Fibroblast of the aortic adventitia (primary cell): Measurements from ENCODE around the gene FAM240B. TPM values are rescaled to one million over a fixed set of nuclear protein-coding genes. Genes with fewer than 3 reads are reported as not detected.

ENCODE experiments used
- DNase-seq: peaks from one replicate; pipeline ENCODE4 v3.0.0-alpha.2; 2010; ENCODE audit warnings: low read depth
- H3K4me3 ChIP-seq: 2 replicates; pipeline ENCODE4 v1.5.1; 2011; ENCODE audit warnings: low read depth, mild to moderate bottlenecking, control low read depth, low read length, moderate library complexity
- CTCF ChIP-seq: IDR thresholded peaks from 2 replicates; pipeline ENCODE4 v1.5.1; 2011; ENCODE audit warnings: mild to moderate bottlenecking, low read length, control low read depth, inconsistent platforms; ENCODE audit not compliant: insufficient read depth
- total RNA-seq: library from RNA; depleted of rRNA; stranded (reverse); fragments of >200 nt; gene quantifications from 2 replicates; pipeline ENCODE4 v1.2.3, GENCODE V29; 2012; ENCODE audit warnings: low replicate concordance

Gene FAM240B
- total RNA-seq, 1 donor = not detected

DNA sequence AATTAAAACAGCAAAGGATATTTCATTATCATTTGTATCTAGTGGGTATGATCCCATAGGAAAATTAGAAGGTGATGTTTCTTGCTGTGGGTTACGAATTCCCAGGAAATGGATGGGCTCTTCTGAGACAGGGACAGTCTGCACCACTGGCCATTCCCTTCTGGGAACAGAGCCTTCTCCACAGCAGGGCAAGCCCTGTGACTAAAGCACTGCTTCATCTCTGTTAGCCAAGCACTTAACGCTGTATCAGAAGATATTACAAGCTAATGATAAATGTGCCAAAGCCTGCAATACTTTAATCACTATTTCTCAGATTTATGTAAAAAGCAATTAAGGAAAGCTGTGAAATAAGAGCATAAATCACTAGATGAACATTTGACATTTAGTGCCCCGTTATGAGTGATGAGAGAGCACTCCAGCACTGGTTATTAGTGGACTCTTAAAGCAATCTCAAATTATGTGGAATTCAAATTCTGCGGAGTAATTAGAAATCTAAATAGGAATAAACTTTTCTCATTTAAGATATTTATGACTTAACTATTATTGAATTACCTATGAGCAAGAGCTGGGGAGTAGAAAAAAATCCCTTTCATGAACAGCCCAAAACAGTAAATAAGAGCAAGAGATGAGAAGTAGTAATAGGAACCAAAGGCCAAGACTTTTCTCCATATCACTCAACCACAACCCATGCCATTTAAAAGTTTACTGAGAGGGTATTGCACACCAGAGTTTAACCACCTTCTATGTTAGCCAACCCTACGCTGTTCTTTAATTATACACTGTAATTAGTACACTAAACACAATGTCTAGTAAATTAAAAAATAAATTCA, 49.2 kb downstream of the FAM240B start:
- no peak for DNase-seq
- H3K4me3 ChIP-seq = no peak overlapping the region
- TF ChIP-seq CTCF = no peak

GRCh38 chr9:38668791-38669466, 51.0 kb downstream of the FAM240B start:
- H3K4me3 ChIP-seq = no peak overlapping the region
- no peak for DNase-seq
- TF ChIP-seq CTCF = no peak

DNA sequence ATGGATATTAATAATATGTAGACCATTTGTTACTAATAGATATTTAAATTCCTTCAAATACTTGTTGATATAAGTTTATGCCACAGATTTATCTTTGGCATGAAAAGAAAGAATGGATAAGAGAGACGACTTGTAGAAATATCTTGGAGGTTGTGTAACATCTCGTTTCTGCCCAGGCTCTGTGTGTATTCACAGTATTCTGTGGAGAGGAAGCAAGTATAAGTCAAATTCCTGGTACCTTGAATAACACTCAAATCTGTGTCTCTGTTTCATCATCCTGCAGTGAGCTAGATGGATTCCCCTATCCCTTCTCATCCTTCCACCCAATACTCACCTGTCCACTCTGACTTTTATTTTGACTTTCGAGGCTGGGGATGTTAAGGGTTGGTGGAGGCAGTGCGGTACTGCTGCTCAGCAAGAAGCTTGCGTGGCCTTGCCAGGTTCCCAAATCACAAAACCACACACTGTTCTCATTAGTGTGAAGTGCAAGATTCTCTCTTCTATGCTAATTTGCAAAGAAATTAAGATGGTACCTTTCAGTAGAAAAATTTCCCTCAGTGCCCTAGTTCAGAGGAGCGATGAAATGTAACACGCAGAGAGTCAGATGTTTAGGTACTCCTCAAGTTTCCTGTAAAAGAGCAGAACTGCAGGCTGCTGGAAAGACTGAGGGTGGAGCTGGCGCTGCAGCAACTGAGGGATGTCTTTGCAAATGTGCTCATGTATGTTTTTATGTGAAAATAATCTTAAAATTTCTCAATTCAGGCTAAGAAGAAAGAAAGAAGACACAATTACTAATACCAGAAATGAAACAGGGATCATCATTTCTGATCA, 57.0 kb downstream of the FAM240B start:
- DNase-seq = peak; percentile 45
- H3K4me3 ChIP-seq = no peak overlapping the region
- TF ChIP-seq CTCF = peak; percentile 41

- no peak for DNase-seq
- no peak for TF ChIP-seq CTCF
- no peak overlapping the region for H3K4me3 ChIP-seq
Measured at GRCh38 chr9:38659538-38659937, 60.4 kb downstream of the FAM240B start.

GRCh38 chr9:38656896-38657295, 63.0 kb downstream of the FAM240B start:
- no peak overlapping the region for H3K4me3 ChIP-seq
- TF ChIP-seq CTCF = no peak
- DNase-seq = no peak

- TF ChIP-seq CTCF = no peak
- H3K4me3 ChIP-seq = no peak overlapping the region
- DNase-seq = no peak
Measured at GRCh38 chr9:38652486-38652885, 67.4 kb downstream of the FAM240B start.
